ENCODE data around the gene CELSR1. TPM values are rescaled to one million over a fixed set of nuclear protein-coding genes. Genes with fewer than 3 reads are reported as not detected.

CELSR1 gene
- total RNA-seq, 1 experiment from 2014 or later = 22.6 TPM

- Histone ChIP-seq H4K5ac (ENCODE audit: insufficient read length, low read depth, low read length) (no peak overlapping the region), H3K4me2 (ENCODE audit: insufficient read depth, insufficient read length, low read length) (no peak overlapping the region), H3K4ac (ENCODE audit: low read depth, low read length) (no peak overlapping the region), H2BK12ac (ENCODE audit: insufficient read length, low read depth, low read length) (no peak overlapping the region), H3K79me2 (ENCODE audit: insufficient read depth, low read length) (no peaks in the 10 kb centered on the region), H3K23me2 (ENCODE audit: insufficient read length, low read depth, low read length, poor library complexity, severe bottlenecking) (no peaks in the 10 kb centered on the region), H3K23ac (ENCODE audit: insufficient read length, low read depth, low read length) (no peak overlapping the region), H3K56ac (ENCODE audit: insufficient read length, low read depth, low read length) (no peak overlapping the region), H3K79me1 (ENCODE audit: insufficient read depth, low read depth, low read length, poor library complexity, severe bottlenecking) (no peaks in the 10 kb centered on the region), H2BK5ac (ENCODE audit: insufficient read length, low read length) (no peak overlapping the region), H3K27ac (ENCODE audit: insufficient read length, low read depth, low read length) (no peak overlapping the region), H2AFZ (ENCODE audit: low read length) (no peak overlapping the region), H4K91ac (ENCODE audit: insufficient read length, low read depth, low read length) (no peak overlapping the region), H3K18ac (ENCODE audit: insufficient read length, low read depth, low read length) (no peak overlapping the region), H2BK120ac (ENCODE audit: low read depth, low read length, poor library complexity, severe bottlenecking) (no peak overlapping the region), H3K9ac (ENCODE audit: extremely low read depth, insufficient read length, low read length) (no peak overlapping the region), H3K4me1 (ENCODE audit: insufficient read depth, low read length) (no peaks in the 10 kb centered on the region), H3K14ac (ENCODE audit: insufficient read depth, low read length) (no peak overlapping the region), H3T11ph (ENCODE audit: low read length) (no peak overlapping the region), H4K20me1 (ENCODE audit: control insufficient read depth, insufficient read depth, insufficient read length) (no peaks in the 10 kb centered on the region), H2BK20ac (ENCODE audit: low read depth, low read length, poor library complexity, severe bottlenecking) (no peak overlapping the region), H2AK5ac (ENCODE audit: insufficient read length, low read length) (no peak overlapping the region), H3K27me3 (ENCODE audit: insufficient read depth, low read length) (no peaks in the 10 kb centered on the region), H4K8ac (replicated peaks; ENCODE audit: insufficient read length, low read depth, low read length) (peak overlapping the region; percentile 6), H3K9me3 (ENCODE audit: control insufficient read depth, low read depth, low read length) (no peaks in the 10 kb centered on the region), H2BK15ac (ENCODE audit: low read depth, low read length) (no peak overlapping the region)
- WGBS (ENCODE audit: extremely low coverage, insufficient read length, low lambda C conversion rate) = 100% methylated on average over 7 of the region's 27 CpGs
- Mint-ChIP-seq H3K9me3 (0 out of 5 replicates have a peak, but pooled peaks cover 0 to under 1% of the 10 kb centered on the region in 2 experiments), H3K36me3 (ENCODE audit: insufficient read depth in 1 of 3, low read depth in 3 of 3) (peaks cover 0 to under 1% (median 0%) of the 10 kb centered on the region in 3 experiments; a peak in 1 of 7 replicates), H3K4me1 (no peaks in the 10 kb centered on the region), H3K27ac (no peak overlapping the region), H3K4me3 (no peak overlapping the region), H3K27me3 (ENCODE audit: low read depth) (no peaks in the 10 kb centered on the region; the same call in 1 of the 2 replicates)
- no peak for DNase-seq
- TF ChIP-seq CTCF (conservative IDR thresholded peaks at IDR 0.05) = no peak
Observed at GRCh38 chr22:46419754-46420571, 117.5 kb downstream of the CELSR1 start.

Data from H9 (cell line).